ENCODE results near the gene LARP1.

Gene LARP1

GRCh38 chr5:154765396-154765925 lies 10.3 kb downstream of the LARP1 start:
- TF ChIP-seq CTCF (IDR thresholded peaks at IDR 0.05; ENCODE audit: borderline replicate concordance, insufficient read depth, low read depth, low read length) = no peak
- no peak overlapping the region for H3K4me3 ChIP-seq (ENCODE audit: low read depth, low read length)

- no peak for TF ChIP-seq CTCF (IDR thresholded peaks at IDR 0.05; ENCODE audit: borderline replicate concordance, insufficient read depth, low read depth, low read length)
- H3K4me3 ChIP-seq (ENCODE audit: low read depth, low read length) = no peak overlapping the region
Observed at GRCh38 chr5:154766558-154767281, 11.5 kb downstream of the LARP1 start.

DNA sequence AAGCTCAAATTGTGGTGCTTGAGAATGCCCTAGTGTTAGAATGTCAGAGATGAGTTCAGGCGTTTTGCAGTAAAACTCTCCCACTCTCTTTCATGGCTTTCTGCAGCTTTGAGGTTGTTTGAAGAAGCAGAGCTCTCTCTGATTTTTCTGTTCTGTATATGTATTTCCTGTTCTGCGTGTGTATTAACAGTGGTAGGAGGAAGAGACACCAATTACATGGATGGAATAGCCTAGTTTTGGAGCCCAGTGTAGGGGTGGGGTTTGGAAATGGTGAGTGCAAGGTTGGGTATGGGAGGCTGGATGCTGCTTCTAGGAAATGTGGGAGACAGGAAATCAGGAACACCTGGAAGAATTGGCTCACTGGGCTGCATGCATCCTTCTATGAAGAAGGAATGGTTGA lies 12.4 kb downstream of the LARP1 start:
- H3K4me3 ChIP-seq (ENCODE audit: low read depth, low read length) = no peak overlapping the region
- TF ChIP-seq CTCF (IDR thresholded peaks at IDR 0.05; ENCODE audit: borderline replicate concordance, insufficient read depth, low read depth, low read length) = no peak

DNA sequence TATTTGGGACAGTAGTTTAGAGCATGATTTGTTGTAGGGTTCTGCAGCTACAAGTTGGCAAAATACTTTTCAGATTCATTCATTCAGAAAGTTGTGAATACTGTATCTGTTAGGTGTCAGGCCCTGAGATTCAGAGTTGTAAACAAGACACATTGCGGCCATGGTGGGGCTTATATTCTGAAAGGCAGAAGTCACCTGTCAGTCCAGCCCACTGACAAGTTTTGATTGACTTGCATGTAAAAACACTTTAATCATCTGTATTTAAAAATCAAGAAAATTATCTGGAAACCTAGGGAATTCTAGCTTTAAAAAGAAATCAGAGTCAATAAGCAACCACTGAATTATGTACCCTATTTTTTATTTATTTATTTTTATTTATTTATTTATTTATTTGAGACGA lies 13.0 kb downstream of the LARP1 start:
- no peak overlapping the region for H3K4me3 ChIP-seq (ENCODE audit: low read depth, low read length)
- TF ChIP-seq CTCF (IDR thresholded peaks at IDR 0.05; ENCODE audit: borderline replicate concordance, insufficient read depth, low read depth, low read length) = no peak

- no peak for TF ChIP-seq CTCF (IDR thresholded peaks at IDR 0.05; ENCODE audit: borderline replicate concordance, insufficient read depth, low read depth, low read length)
- H3K4me3 ChIP-seq (ENCODE audit: low read depth, low read length) = no peak overlapping the region
Observed at GRCh38 chr5:154770111-154770510, 14.9 kb downstream of the LARP1 start.

DNA sequence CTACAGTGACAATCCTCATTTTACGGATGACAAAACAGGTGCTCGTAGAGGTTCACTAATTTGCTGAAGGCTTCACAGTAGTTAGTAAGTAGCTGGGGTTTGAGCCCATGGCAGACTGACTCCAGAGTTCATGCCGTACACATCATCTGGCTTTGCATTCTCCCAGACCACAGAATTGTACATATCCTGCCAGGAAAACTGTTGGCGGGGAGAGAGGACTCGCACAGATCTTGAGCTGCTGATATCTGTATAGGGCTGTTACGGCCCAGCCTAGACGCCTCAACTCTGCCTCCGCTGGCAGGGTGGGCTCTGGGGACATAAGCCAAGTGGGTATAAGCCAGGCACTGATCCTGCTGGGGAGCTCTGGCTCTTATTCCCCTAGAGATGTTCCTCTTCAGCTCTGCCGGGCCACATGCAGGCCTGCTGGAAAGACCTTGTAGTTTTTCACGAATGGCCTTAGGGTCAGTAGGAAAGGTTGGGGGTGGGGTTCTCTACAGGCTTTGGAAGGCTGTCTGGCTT lies 16.3 kb downstream of the LARP1 start:
- no peak for TF ChIP-seq CTCF (IDR thresholded peaks at IDR 0.05; ENCODE audit: borderline replicate concordance, insufficient read depth, low read depth, low read length)
- H3K4me3 ChIP-seq (ENCODE audit: low read depth, low read length) = no peak overlapping the region

GRCh38 chr5:154773326-154773725 lies 18.1 kb downstream of the LARP1 start:
- no peak for TF ChIP-seq CTCF (IDR thresholded peaks at IDR 0.05; ENCODE audit: borderline replicate concordance, insufficient read depth, low read depth, low read length)

More at GRCh38 chr5:154773326-154773725, 18.1 kb downstream of the LARP1 start:
- H3K4me3 ChIP-seq (ENCODE audit: low read depth, low read length) = no peak overlapping the region

Data from GM12875 (cell line).